Stomach (tissue), 9 donors: Measurements from ENCODE around the gene SPOCD1. TPM values are rescaled to one million over a fixed set of nuclear protein-coding genes. Genes with fewer than 3 reads are reported as not detected.
A peak's percentile ranks its signal among the peaks of the same experiment; 100 is the strongest.

ENCODE experiments used
- DNase-seq, 2 donors: peaks; one replicate each; pipeline versions ENCODE4 v3.0.0 to v3.0.0-alpha.2; 2013 to 2019
- H3K27ac ChIP-seq, 5 donors: fragments of 200-600 bp in 4 of 5; sonication (generic) in 4 of 5; one replicate each; pipeline ENCODE4 v1.5.1; 2013 to 2019; ENCODE audit warnings: mild to moderate bottlenecking in 1 of 5, moderate library complexity in 1 of 5
- H3K27me3 ChIP-seq, 3 donors: fragments of 200-600 bp; sonication (generic); one replicate each; pipeline ENCODE4 v1.5.1; 2017 to 2019; ENCODE audit warnings: mixed run types in 1 of 3
- H3K36me3 ChIP-seq, 4 donors: fragments of 200-600 bp; sonication (generic); 1 replicate in 3 of 4; 2 replicates in 1 of 4; pipeline ENCODE4 v1.5.1; 2016 to 2019
- H3K4me1 ChIP-seq, 4 donors: fragments of 200-600 bp; sonication (generic); one replicate each; pipeline ENCODE4 v1.5.1; 2016 to 2019
- H3K4me3 ChIP-seq, 4 donors: fragments of 200-600 bp; sonication (generic) in 3 of 4; one replicate each; pipeline ENCODE4 v1.5.1; 2016 to 2019; ENCODE audit warnings: mild to moderate bottlenecking in 1 of 4
- H3K9me3 ChIP-seq, 4 donors: fragments of 200-600 bp; sonication (generic); one replicate each; pipeline ENCODE4 v1.5.1; 2016 to 2019
- CTCF ChIP-seq, 7 experiments: fragments of 450-650 bp in 4 of 7; fragments of 200-600 bp in 3 of 7; sonication (generic) in 3 of 7; IDR thresholded peaks; one replicate each; pipeline ENCODE4 v1.5.1; 2016 to 2019; ENCODE audit warnings: antibody characterized with exemption in 7 of 7, control low read depth in 2 of 7, mild to moderate bottlenecking in 1 of 7
- EP300 ChIP-seq: sonication (generic); formaldehyde crosslinking; IDR thresholded peaks from one replicate; pipeline ENCODE4 v1.6.1; 2017; ENCODE audit warnings: antibody characterized with exemption
- POLR2A ChIP-seq, 4 donors: fragments of 450-650 bp; IDR thresholded peaks; one replicate each; pipeline ENCODE4 v1.6.1; 2016; ENCODE audit warnings: antibody characterized with exemption in 4 of 4, control low read depth in 2 of 4, mild to moderate bottlenecking in 1 of 4, moderate library complexity in 1 of 4
- POLR2AphosphoS5 ChIP-seq, 3 donors: sonication (generic); formaldehyde crosslinking; IDR thresholded peaks; one replicate each; pipeline ENCODE4 v1.6.1; 2016; ENCODE audit warnings: antibody characterized with exemption in 3 of 3
- WGBS, 5 donors: extraction: QIAGEN DNeasy Blood & Tissue Kit in 3 of 5; methylation state at CpG; one replicate each; pipeline versions ENCODE4 v1.1.5 to v1.1.7; 2013 to 2018; 5-methylcytosine and 5-hydroxymethylcytosine counted together
- intact Hi-C: fragments of 100-400 bp; cut with DNase I; formaldehyde crosslinking; loops from one replicate; pipeline ENCODE4 v1.15.1; 2023; ENCODE audit warnings: low total_unique reads
- polyA plus RNA-seq, 3 donors: library from polyadenylated mRNA; stranded (reverse); fragments of 200-250 nt; gene quantifications; one replicate each; pipeline ENCODE4 v1.2.3, GENCODE V29; 2013
- total RNA-seq, 5 donors: library from RNA; depleted of rRNA; stranded (reverse); fragments of >200 nt; gene quantifications; one replicate each; pipeline versions ENCODE4 v1.1.0 to v1.2.3, GENCODE V29; 2014 to 2016
- donor health status: healthy with polysubstance abuse.
- donor health status: Bipolar disorder and iron deficiency.
- donor health status: healthy.

SPOCD1 gene
- total and polyA plus RNA-seq, 8 donors = 0.55 to 11.1 (median 4.5) TPM; not detected in 1

GRCh38 chr1:31814041-31814511 is 1.7 kb downstream of the SPOCD1 start:
- intact Hi-C loops = loop anchor here (10.0 kb wide), 1 partner anchor 151 kb away; no protein-coding TSS in a partner anchor
- 84 to 90% (median 87%) methylated on average over 2 to 11 of the region's 11 CpGs for WGBS, 5 donors

GRCh38 chr1:31812158-31812829 is 3.5 kb downstream of the SPOCD1 start:
- intact Hi-C loops = loop anchor here (10.0 kb wide), 1 partner anchor 153 kb away; no protein-coding TSS in a partner anchor
- H3K9me3 ChIP-seq = no peaks in the 10 kb centered on the region

More at GRCh38 chr1:31814041-31814511, 1.7 kb downstream of the SPOCD1 start:
- Histone ChIP-seq H3K9me3 (no peaks in the 10 kb centered on the region), H3K27ac (no peak overlapping the region), H3K4me3 (no peak overlapping the region), H3K36me3 (no peaks in the 10 kb centered on the region), H3K4me1 (peaks cover 0 to 17% (median 4%) of the 10 kb centered on the region in 4 donors), H3K27me3 (no peaks in the 10 kb centered on the region)
- TF ChIP-seq POLR2AphosphoS5 (IDR thresholded peaks at IDR 0.05) (no peak), POLR2A (IDR thresholded peaks at IDR 0.05) (no peak)
- no peak for DNase-seq

DNA sequence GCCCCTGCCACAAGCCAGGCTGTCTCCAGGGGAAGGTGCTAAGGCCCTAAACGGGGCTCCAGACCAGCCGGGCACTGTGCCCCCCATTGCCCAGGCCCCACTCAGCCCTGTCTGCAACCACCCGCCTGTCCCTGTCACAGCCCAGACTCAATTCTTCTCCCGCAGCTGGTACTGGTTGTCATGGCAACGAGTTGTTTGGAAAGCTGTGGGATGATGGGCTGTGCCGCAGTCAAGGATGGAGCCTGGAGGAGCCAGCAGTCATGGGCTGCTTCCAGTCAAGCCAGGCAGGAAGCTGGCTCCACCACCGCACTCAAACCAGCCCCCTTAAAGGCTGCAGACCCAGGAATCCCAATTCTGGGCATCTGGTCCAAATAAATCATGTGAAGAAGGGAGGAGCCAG is 4.2 kb downstream of the SPOCD1 start:
- H3K4me1 ChIP-seq = peaks cover 0 to 12% (median 4%) of the 10 kb centered on the region in 4 donors
- WGBS, 5 donors = 47 to 64% (median 59%) methylated on average over 7 of the region's 7 CpGs
- no peaks in the 10 kb centered on the region for H3K27me3 ChIP-seq
- TF ChIP-seq POLR2A (IDR thresholded peaks at IDR 0.05) = no peak
- TF ChIP-seq POLR2AphosphoS5 (IDR thresholded peaks at IDR 0.05) = no peak
- TF ChIP-seq CTCF (IDR thresholded peaks at IDR 0.05) = no peak
- TF ChIP-seq EP300 = no peak
- H3K9me3 ChIP-seq = no peaks in the 10 kb centered on the region
- H3K4me3 ChIP-seq = no peak overlapping the region
- intact Hi-C loops = loop anchor here (10.0 kb wide), 1 partner anchor 153 kb away; no protein-coding TSS in a partner anchor
- no peaks in the 10 kb centered on the region for H3K36me3 ChIP-seq
- no peak overlapping the region for H3K27ac ChIP-seq
- peak in 1 of 2 donors; percentile 76 for DNase-seq

More at GRCh38 chr1:31812158-31812829, 3.5 kb downstream of the SPOCD1 start:
- TF ChIP-seq CTCF (IDR thresholded peaks at IDR 0.05) (no peak), EP300 (no peak), POLR2AphosphoS5 (IDR thresholded peaks at IDR 0.05) (no peak), POLR2A (IDR thresholded peaks at IDR 0.05) (no peak)
- H3K27ac ChIP-seq = no peak overlapping the region
- DNase-seq = no peak
- H3K4me1 ChIP-seq = peaks cover 0 to 12% (median 4%) of the 10 kb centered on the region in 4 donors
- no peaks in the 10 kb centered on the region for H3K27me3 ChIP-seq
- H3K36me3 ChIP-seq = no peaks in the 10 kb centered on the region
- H3K4me3 ChIP-seq = no peak overlapping the region
- 75 to 89% (median 81%) methylated on average over 9 of the region's 9 CpGs for WGBS, 5 donors

GRCh38 chr1:31809698-31810097 is 6.1 kb downstream of the SPOCD1 start:
- Histone ChIP-seq H3K9me3 (no peaks in the 10 kb centered on the region), H3K27ac (no peak overlapping the region), H3K4me3 (no peak overlapping the region), H3K27me3 (no peaks in the 10 kb centered on the region), H3K4me1 (no peaks in the 10 kb centered on the region), H3K36me3 (no peaks in the 10 kb centered on the region)
- intact Hi-C loops = loop anchor here (10.0 kb wide), 1 partner anchor 155 kb away; no protein-coding TSS in a partner anchor
- no peak for DNase-seq
- 54 to 71% (median 66%) methylated on average over 4 of the region's 4 CpGs for whole genome bisulfite sequencing, 5 donors
- TF ChIP-seq EP300 (no peak), POLR2AphosphoS5 (IDR thresholded peaks at IDR 0.05) (no peak), CTCF (IDR thresholded peaks at IDR 0.05) (no peak), POLR2A (IDR thresholded peaks at IDR 0.05) (no peak)
